DND-41 (cell line): ENCODE data around the gene ITGB2.

Experiments used
- ATAC-seq: fragments of 200-7000 bp; cut with Tn5 transposase; 3 replicates; pipeline ENCODE4 v1.9.1; 2021; ENCODE audit warnings: low read depth; ENCODE audit not compliant: insufficient read depth
- DNase-seq: peaks from one replicate; pipeline ENCODE4 v3.0.0-alpha.2; 2020
- H2AFZ ChIP-seq: 2 replicates; pipeline ENCODE4 v1.6.0; 2012; ENCODE audit warnings: low read depth, low read length
- H3K27ac ChIP-seq: 2 replicates; pipeline ENCODE4 v1.5.1; 2012; ENCODE audit warnings: low read length, inconsistent platforms
- H3K27me3 ChIP-seq: fragments of 200-600 bp; sonication (generic); 2 replicates; pipeline ENCODE4 v1.6.0; 2012; ENCODE audit warnings: low read length, mild to moderate bottlenecking, inconsistent platforms; ENCODE audit not compliant: insufficient read depth, poor library complexity
- H3K36me3 ChIP-seq: 2 replicates; pipeline ENCODE4 v1.5.1; 2012; ENCODE audit warnings: low read length, inconsistent platforms; ENCODE audit not compliant: insufficient read depth
- H3K4me1 ChIP-seq: 2 replicates; pipeline ENCODE4 v1.5.1; 2012; ENCODE audit warnings: mild to moderate bottlenecking, low read length; ENCODE audit not compliant: insufficient read depth
- H3K4me2 ChIP-seq: 2 replicates; pipeline ENCODE4 v1.6.0; 2012; ENCODE audit warnings: mild to moderate bottlenecking, moderate library complexity, low read length, inconsistent platforms; ENCODE audit not compliant: insufficient read depth
- H3K4me3 ChIP-seq, 2 experiments: fragments of 200-600 bp in 1 of 2; shearing (Covaris generic) in 1 of 2; 2 replicates each; pipeline ENCODE4 v1.5.1; 2012 to 2016; ENCODE audit warnings: inconsistent platforms in 2 of 2, low read length in 2 of 2, mild to moderate bottlenecking in 2 of 2, low read depth in 1 of 2, moderate library complexity in 1 of 2
- H3K79me2 ChIP-seq: 2 replicates; pipeline ENCODE4 v1.6.0; 2012; ENCODE audit warnings: low read length, inconsistent platforms; ENCODE audit not compliant: insufficient read depth
- H3K9ac ChIP-seq: 2 replicates; pipeline ENCODE4 v1.6.0; 2012; ENCODE audit warnings: low read depth, mild to moderate bottlenecking, inconsistent platforms, low read length, moderate library complexity
- H3K9me3 ChIP-seq: 2 replicates; pipeline ENCODE4 v1.5.1; 2012; ENCODE audit warnings: low read length, moderate library complexity, mild to moderate bottlenecking, inconsistent platforms; ENCODE audit not compliant: insufficient read depth, severe bottlenecking
- H4K20me1 ChIP-seq: 2 replicates; pipeline ENCODE4 v1.6.0; 2012; ENCODE audit warnings: low read length; ENCODE audit not compliant: insufficient read depth
- EZH2 ChIP-seq: IDR thresholded peaks from 3 replicates; pipeline ENCODE4 v1.6.1; 2012; ENCODE audit warnings: borderline replicate concordance, low read depth, mild to moderate bottlenecking, moderate library complexity, low read length, inconsistent platforms; ENCODE audit not compliant: severe bottlenecking
- TF ChIP-seq, protein P1 (sequence below): IDR thresholded peaks from 2 replicates; pipeline ENCODE4 v1.5.1; 2012; ENCODE audit warnings: borderline replicate concordance, low read length, moderate library complexity, mild to moderate bottlenecking; ENCODE audit not compliant: poor library complexity, severe bottlenecking; ENCODE audit errors: extremely low read depth

ITGB2 gene

DNA sequence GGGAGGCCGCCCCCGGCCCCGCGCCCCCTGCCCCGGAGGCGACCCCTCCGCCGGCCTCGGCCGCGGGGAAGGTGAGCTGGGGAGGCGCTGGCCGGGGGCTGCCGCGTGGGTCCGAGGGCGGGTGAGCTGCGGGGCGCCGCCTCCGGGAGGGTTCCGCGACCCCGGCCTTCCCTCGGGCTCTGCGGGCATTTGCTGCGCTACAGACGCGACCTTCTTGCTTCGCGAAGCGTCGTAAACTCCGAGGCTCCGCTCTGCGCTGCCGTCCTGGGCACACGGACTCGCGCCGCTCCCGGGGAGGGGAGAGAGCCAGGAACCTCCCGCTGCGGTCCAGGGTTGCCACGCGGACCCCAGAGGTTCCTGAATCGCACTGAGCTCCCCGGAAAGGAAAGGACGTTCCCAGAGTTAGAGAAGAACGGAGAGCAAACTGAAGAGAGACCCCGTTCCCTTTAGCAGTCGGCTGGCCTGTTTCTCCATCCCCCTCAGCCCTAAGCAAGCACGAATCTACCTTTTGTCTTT, 19.5 kb upstream of the ITGB2 start:
- Histone ChIP-seq H3K4me2 (peak overlapping the region; percentile 80), H2AFZ (peak overlapping the region; percentile 84), H3K79me2 (peaks cover 64% of the 10 kb centered on the region), H3K4me3 (peak overlapping the region; percentile 73 to 97), H3K27ac (peak overlapping the region; percentile 71), H3K27me3 (no peaks in the 10 kb centered on the region), H4K20me1 (peaks cover 40% of the 10 kb centered on the region), H3K4me1 (peaks cover 42% of the 10 kb centered on the region), H3K36me3 (peaks cover 38% of the 10 kb centered on the region), H3K9me3 (no peaks in the 10 kb centered on the region), H3K9ac (peak overlapping the region; percentile 79)
- TF ChIP-seq, protein P1, sequence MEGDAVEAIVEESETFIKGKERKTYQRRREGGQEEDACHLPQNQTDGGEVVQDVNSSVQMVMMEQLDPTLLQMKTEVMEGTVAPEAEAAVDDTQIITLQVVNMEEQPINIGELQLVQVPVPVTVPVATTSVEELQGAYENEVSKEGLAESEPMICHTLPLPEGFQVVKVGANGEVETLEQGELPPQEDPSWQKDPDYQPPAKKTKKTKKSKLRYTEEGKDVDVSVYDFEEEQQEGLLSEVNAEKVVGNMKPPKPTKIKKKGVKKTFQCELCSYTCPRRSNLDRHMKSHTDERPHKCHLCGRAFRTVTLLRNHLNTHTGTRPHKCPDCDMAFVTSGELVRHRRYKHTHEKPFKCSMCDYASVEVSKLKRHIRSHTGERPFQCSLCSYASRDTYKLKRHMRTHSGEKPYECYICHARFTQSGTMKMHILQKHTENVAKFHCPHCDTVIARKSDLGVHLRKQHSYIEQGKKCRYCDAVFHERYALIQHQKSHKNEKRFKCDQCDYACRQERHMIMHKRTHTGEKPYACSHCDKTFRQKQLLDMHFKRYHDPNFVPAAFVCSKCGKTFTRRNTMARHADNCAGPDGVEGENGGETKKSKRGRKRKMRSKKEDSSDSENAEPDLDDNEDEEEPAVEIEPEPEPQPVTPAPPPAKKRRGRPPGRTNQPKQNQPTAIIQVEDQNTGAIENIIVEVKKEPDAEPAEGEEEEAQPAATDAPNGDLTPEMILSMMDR = no peak
- no peak for TF ChIP-seq EZH2
- ATAC-seq (peak; percentile 42), DNase-seq (no peak)

DNA sequence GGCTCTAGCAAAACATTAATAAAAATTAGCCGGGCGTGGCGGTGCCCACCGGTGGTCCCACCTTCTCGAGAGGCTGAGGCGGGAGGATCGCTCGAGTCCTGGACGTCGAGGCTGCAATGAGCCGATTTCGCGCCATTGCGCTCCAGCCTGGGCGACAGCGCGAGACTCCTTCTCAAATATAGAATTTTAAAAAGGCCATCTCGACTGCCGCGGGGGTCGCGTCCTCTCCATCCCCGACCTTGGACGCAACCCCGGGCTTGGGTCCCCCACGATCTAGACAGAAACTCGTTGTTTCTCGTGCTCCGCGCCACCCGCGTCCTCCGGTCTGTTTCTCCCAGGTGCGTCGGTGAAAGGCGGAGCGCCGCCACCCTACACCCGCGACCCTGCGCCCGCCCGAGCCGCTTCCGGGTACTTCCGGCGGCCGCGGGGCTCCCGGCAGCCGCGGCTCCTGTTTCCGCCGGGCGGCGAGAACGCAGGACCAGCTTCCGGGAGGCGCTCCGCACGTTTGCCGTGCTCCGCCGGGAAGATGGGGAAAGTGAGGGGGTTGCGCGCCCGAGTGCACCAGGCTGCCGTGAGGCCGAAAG, 18.9 kb upstream of the ITGB2 start, which contains the start of gene SLX9:
TSS of gene SLX9 (plus strand) at position 498 of the 584 bp plus-strand sequence. CDS start at position 527, 29 bp downstream.
- peak; percentile 87 for DNase-seq
- H3K79me2 ChIP-seq = peaks cover 58% of the 10 kb centered on the region
- H3K27me3 ChIP-seq = no peaks in the 10 kb centered on the region
- no peaks in the 10 kb centered on the region for H3K9me3 ChIP-seq
- H3K4me1 ChIP-seq = peaks cover 42% of the 10 kb centered on the region
- peaks cover 36% of the 10 kb centered on the region for H4K20me1 ChIP-seq
- H3K9ac ChIP-seq = peak within 1 kb of the TSS; percentile 79
- peak within 1 kb of the TSS; percentile 73 to 97 for H3K4me3 ChIP-seq
- H3K4me2 ChIP-seq = peak within 1 kb of the TSS; percentile 80
- ATAC-seq = peak; percentile 94
- H3K27ac ChIP-seq = peak within 1 kb of the TSS; percentile 91
- peak within 1 kb of the TSS; percentile 97 for H2AFZ ChIP-seq
- H3K36me3 ChIP-seq = peaks cover 33% of the 10 kb centered on the region
- no peak for TF ChIP-seq EZH2
- TF ChIP-seq, protein P1 = no peak

DNA sequence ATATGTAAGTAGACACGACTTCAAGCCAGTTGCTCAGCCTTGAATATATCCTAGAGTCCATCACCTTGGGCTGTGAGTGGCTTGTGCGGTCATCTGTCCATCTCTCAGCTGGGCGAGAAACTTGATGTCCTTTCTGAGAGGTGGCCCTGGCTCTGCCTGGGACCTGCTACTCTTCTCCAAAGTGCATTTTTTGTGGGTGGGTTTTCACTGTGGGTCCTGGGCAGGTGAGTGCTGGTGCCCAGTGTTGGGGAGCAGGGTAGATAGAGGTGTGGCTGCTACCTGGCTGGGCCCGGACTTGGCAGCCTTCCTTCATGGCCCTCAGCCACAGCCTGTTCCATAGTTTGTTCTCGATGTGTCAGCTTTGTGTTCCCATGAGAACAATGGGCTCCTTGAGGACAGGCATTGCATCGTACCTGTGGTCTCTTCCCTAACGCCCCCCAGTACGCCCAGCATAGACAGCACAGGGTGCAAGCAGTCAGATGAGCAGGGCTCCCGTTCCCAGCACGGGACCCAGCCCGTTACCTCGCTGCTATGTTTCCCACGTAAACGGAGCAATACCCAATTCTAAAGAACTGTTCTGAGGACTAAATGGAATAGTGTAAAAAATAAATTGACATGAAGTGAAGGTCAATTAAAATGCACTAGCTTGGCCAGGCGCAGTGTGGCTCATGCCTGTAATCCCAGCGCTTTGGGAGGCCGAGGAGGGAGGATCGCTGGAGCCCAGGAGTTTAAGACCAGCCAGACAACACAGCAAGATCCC, 18.3 kb upstream of the ITGB2 start:
- Histone ChIP-seq H3K4me2 (peak overlapping the region; percentile 80), H3K4me1 (peaks cover 42% of the 10 kb centered on the region), H3K36me3 (peaks cover 26% of the 10 kb centered on the region), H3K27me3 (no peaks in the 10 kb centered on the region), H3K79me2 (peaks cover 51% of the 10 kb centered on the region), H3K4me3 (peak overlapping the region; percentile 73 to 97), H3K27ac (peak overlapping the region; percentile 91), H3K9ac (peak overlapping the region; percentile 79), H3K9me3 (no peaks in the 10 kb centered on the region), H4K20me1 (peaks cover 33% of the 10 kb centered on the region), H2AFZ (peak overlapping the region; percentile 97)
- no peak for DNase-seq
- ATAC-seq = no peak
- TF ChIP-seq, protein P1 = no peak
- no peak for TF ChIP-seq EZH2
